SK-N-MC (cell line): ENCODE measurements around the gene CHST12.

Source experiments
- EZH2 ChIP-seq: fragments of 200-600 bp; sonication (generic); IDR thresholded peaks from one replicate; pipeline ENCODE4 v1.6.1; 2017; ENCODE audit warnings: antibody characterized with exemption
- POLR2AphosphoS5 ChIP-seq: IDR thresholded peaks from 2 replicates; pipeline ENCODE4 v1.6.1; 2012; ENCODE audit warnings: mild to moderate bottlenecking, low read depth, low read length, borderline replicate concordance

DNA sequence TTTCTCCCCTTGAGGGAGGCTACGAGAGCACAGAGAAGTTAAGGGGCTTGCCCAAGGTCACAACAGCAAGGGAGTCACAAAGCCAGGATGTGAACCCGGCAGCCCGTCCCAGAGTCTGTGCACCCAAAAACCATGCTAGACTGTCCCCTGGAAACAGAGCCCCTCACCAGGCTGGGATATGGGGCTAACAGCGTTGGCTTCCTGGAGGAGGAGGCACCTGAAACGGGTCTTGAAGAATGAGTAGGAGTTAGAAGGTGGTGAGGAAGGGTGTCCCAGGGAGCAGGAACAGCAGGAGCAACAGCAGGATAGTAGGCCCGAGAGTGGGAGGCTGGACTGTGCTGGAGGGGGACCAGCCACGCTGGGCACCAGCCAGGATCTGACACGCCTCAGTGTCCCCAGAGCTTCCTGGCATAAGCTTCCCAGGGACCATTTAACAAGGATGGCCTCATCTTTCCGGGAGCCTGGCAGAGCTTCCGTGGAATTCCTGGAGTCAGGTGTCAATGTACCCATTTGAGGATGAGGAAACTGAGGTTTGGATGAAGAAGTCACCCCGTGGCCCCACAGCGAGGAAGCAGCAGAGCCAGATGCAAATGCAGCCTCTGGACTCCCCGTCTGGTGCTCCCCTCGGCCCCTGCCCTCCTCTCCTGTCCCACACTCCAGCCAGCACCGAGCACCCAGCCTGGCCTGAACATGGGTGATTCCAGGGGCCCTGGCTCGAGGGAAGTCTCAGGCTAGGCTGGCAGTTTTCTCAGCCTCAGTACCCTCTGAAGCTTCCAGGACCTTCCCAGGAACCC lies 76.1 kb downstream of the CHST12 start:
- TF ChIP-seq EZH2: no peak
- TF ChIP-seq POLR2AphosphoS5: no peak
